ENCODE measurements around the gene HEXD.
"Not testable (repeated sequence)": the region's sequence is repeated elsewhere in the genome, so short reads cannot be mapped to it uniquely, and the experiment has no call there.

HEXD gene

DNA sequence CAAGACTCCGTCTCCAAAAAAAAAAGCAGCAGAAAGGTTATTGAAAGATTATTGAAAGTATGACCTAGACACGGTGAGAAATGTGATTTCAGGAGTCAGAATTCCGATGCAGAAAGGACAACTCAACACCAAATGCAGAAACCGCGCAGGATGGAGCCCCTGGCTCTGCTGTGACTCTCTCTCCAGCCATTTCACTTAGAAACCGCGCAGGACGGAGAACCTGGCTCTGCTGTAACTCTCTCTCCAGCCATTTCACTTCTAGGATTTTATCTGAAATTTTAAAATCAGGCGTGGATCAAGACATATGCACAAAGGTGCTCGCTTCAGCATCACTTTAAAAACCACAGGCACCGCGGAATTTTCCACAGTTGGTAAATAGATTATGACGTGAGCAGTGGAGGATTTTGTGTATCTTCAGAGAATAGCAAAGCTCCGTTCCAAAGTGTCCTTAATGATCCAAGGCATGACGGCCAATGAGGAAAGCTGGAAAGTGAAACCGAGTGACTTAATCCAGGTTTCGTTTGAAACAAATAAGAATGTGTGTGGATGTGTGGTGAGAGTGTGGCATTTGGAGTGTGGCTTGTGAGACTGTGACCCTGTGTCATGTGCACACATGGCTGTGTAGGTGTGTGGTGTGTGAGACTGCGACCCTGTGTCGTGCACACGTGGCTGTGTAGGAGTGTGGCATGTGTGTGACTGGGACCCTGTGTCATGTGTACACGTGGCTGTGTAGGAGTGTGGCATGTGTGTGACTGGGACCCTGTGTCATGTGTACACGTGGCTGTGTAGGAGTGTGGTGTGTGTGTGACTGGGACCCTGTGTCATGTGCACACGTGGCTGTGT is 37.1 kb upstream of the HEXD start:
- Histone ChIP-seq H3K4me3 (ENCODE audit: low read depth, low read length) (no peak overlapping the region), H3K9me3 (ENCODE audit: control insufficient read depth, insufficient read depth, low read depth, low read length) (no peaks in the 10 kb centered on the region), H3K36me3 (ENCODE audit: control insufficient read depth in 2 of 2, insufficient read depth in 1 of 2, low read length in 2 of 2) (no peaks in the 10 kb centered on the region), H3K27ac (ENCODE audit: extremely low read depth, low read depth, low read length) (no peak overlapping the region), H3K4me1 (ENCODE audit: control insufficient read depth, insufficient read depth, low read length) (no peaks in the 10 kb centered on the region)
- ChIA-PET POLR2A (interaction anchor here (0.5 kb wide), 1 partner anchor 11 kb away, joined by 3 read pairs; no protein-coding TSS in a partner anchor), CTCF (interaction anchor here (0.7 to 0.9 kb wide), 2 partner anchors 36 to 166 kb away, joined by 3 read pairs; no protein-coding TSS in a partner anchor)
- TF ChIP-seq PRDM1 (tag by site-specific recombination; IDR thresholded peaks at IDR 0.05) = peak; percentile 63
- no peak for TF ChIP-seq ZNF302 (tag by site-specific recombination; IDR thresholded peaks at IDR 0.05; ENCODE audit: low read depth)
- peak; percentile 76 for TF ChIP-seq ZFP3 (tag by site-specific recombination; IDR thresholded peaks at IDR 0.05; ENCODE audit: low read depth)

DNA sequence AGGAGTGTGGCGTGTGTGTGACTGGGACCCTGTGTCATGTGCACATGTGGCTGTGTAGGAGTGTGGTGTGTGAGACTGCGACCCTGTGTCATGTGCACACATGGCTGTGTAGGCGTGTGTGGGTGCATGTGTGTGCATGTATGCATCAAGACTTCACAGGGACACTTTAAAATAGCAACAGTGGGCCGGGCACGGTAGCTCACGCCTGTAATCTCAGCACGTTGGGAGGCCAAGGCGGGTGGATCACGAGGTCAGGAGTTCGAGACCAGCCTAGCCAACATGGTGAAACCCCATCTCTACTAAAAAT is 36.5 kb upstream of the HEXD start:
- not testable (repeated sequence) for H3K4me3 ChIP-seq (ENCODE audit: low read depth, low read length); H3K36me3 ChIP-seq (ENCODE audit: control insufficient read depth in 2 of 2, insufficient read depth in 1 of 2, low read length in 2 of 2); H3K4me1 ChIP-seq (ENCODE audit: control insufficient read depth, insufficient read depth, low read length); H3K9me3 ChIP-seq (ENCODE audit: control insufficient read depth, insufficient read depth, low read depth, low read length); H3K27ac ChIP-seq (ENCODE audit: extremely low read depth, low read depth, low read length)
- ChIA-PET POLR2A (interaction anchor here (1.5 kb wide), 1 partner anchor 11 kb away, joined by 4 read pairs; no protein-coding TSS in a partner anchor), CTCF (interaction anchor here (0.9 kb wide), 1 partner anchor 35 kb away, joined by 3 read pairs; no protein-coding TSS in a partner anchor)
- TF ChIP-seq ZFHX2 (tag by site-specific recombination; conservative IDR thresholded peaks at IDR 0.05) (0 out of 2 replicates have a peak, but pooled peaks have one; percentile 66), EGR2 (tag by site-specific recombination; IDR thresholded peaks at IDR 0.05; ENCODE audit: low read depth) (peak; percentile 54; the same call in 1 of the 2 replicates)

- CTCF ChIA-PET; H3K36me3 ChIP-seq (ENCODE audit: control insufficient read depth in 2 of 2, insufficient read depth in 1 of 2, low read length in 2 of 2); H3K4me1 ChIP-seq (ENCODE audit: control insufficient read depth, insufficient read depth, low read length); H3K27ac ChIP-seq (ENCODE audit: extremely low read depth, low read depth, low read length); H3K9me3 ChIP-seq (ENCODE audit: control insufficient read depth, insufficient read depth, low read depth, low read length); H3K4me3 ChIP-seq (ENCODE audit: low read depth, low read length): not testable (repeated sequence)
- POLR2A ChIA-PET = interaction anchor here (1.5 kb wide), 1 partner anchor 12 kb away, joined by 4 read pairs; no protein-coding TSS in a partner anchor
- TF ChIP-seq ZNF121 (tag by site-specific recombination; IDR thresholded peaks at IDR 0.05) = peak; percentile 99
Measured at GRCh38 chr17:82382220-82382932, 35.8 kb upstream of the HEXD start.

DNA sequence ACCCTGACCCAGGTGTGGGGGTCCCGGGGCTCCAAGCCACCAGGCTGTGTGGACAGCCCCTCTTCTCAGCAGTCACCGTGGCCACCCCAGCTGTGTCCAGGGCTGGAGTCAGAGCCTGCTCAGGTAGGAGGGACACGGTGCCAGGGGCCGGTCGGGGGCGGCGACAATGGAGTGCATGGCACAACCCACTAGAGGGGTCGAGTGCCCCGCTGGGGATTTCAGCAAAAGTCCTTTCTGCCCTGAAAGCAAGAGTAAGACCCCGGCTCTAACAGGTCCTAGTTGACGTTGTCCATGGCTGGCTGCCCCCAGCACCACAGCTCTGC is 35.3 kb upstream of the HEXD start:
- Histone ChIP-seq H3K36me3 (ENCODE audit: control insufficient read depth in 2 of 2, insufficient read depth in 1 of 2, low read length in 2 of 2) (no peaks in the 10 kb centered on the region), H3K4me1 (ENCODE audit: control insufficient read depth, insufficient read depth, low read length) (no peaks in the 10 kb centered on the region), H3K27ac (ENCODE audit: extremely low read depth, low read depth, low read length) (no peak overlapping the region), H3K4me3 (ENCODE audit: low read depth, low read length) (no peak overlapping the region), H3K9me3 (ENCODE audit: control insufficient read depth, insufficient read depth, low read depth, low read length) (no peaks in the 10 kb centered on the region)
- TF ChIP-seq ZNF23 (tag by site-specific recombination; IDR thresholded peaks at IDR 0.05; ENCODE audit: borderline replicate concordance) (no peak), FEZF1 (tag by site-specific recombination; IDR thresholded peaks at IDR 0.05) (no peak), ZNF354C (tag by site-specific recombination; IDR thresholded peaks at IDR 0.05; ENCODE audit: borderline replicate concordance, low read depth) (no peak), ZBTB48 (tag by site-specific recombination; IDR thresholded peaks at IDR 0.05) (no peak), ZNF146 (tag by site-specific recombination; IDR thresholded peaks at IDR 0.05) (no peak), ZNF10 (tag by site-specific recombination; IDR thresholded peaks at IDR 0.05) (no peak)
- ChIA-PET POLR2A (interaction anchor here (1.5 kb wide), 1 partner anchor 12 kb away, joined by 4 read pairs; no protein-coding TSS in a partner anchor), CTCF (no interaction called here)

DNA sequence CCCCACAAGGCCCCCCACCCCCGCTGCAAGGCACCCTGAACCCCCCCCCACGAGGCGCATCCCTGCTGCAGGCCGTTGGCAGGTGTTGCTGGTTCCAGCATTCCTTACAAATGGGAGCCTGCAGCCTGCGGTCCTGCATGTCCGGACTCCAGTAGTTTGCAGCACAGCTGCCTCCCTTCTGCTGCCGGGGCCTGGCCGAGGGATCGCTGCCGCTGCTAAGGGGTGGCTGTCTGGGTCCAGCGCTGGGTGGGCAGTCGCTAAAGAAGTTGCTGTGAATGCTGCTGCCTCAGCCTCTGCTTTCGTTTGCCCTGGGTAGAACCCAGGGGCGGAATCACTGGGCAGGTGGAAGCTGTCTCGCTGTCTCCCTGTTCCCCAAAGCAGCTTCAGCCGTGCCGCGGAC is 34.7 kb upstream of the HEXD start:
- no peak for TF ChIP-seq ZNF549 (tag by site-specific recombination; IDR thresholded peaks at IDR 0.05)
- Histone ChIP-seq H3K27ac (ENCODE audit: extremely low read depth, low read depth, low read length) (no peak overlapping the region), H3K4me3 (ENCODE audit: low read depth, low read length) (no peak overlapping the region), H3K4me1 (ENCODE audit: control insufficient read depth, insufficient read depth, low read length) (no peaks in the 10 kb centered on the region), H3K36me3 (ENCODE audit: control insufficient read depth in 2 of 2, insufficient read depth in 1 of 2, low read length in 2 of 2) (no peaks in the 10 kb centered on the region), H3K9me3 (ENCODE audit: control insufficient read depth, insufficient read depth, low read depth, low read length) (no peaks in the 10 kb centered on the region)
- POLR2A ChIA-PET = no interaction called here
- CTCF ChIA-PET = no interaction called here
